AG09309 (cell line): ENCODE results near the gene AGBL2.

Experiments
- DNase-seq: peaks from one replicate; pipeline ENCODE4 v3.0.0-alpha.2; 2010; ENCODE audit warnings: low read depth
- H3K4me3 ChIP-seq: 2 replicates; pipeline ENCODE4 v1.5.1; 2011; ENCODE audit warnings: mild to moderate bottlenecking, low read depth, low read length, moderate library complexity; ENCODE audit not compliant: control insufficient read depth
- CTCF ChIP-seq: IDR thresholded peaks from 2 replicates; pipeline ENCODE4 v1.5.1; 2011; ENCODE audit warnings: mild to moderate bottlenecking, low read depth, low read length, inconsistent platforms; ENCODE audit not compliant: insufficient read depth, control insufficient read depth; ENCODE audit errors: missing control alignments

AGBL2 gene

GRCh38 chr11:47616726-47617416, 98.3 kb downstream of the AGBL2 start:
- TF ChIP-seq CTCF, result peak; percentile 99
- no peak overlapping the region for H3K4me3 ChIP-seq
- DNase-seq, result peak; percentile 61

GRCh38 chr11:47615249-47615648, 99.9 kb downstream of the AGBL2 start:
- no peak for DNase-seq
- no peak for TF ChIP-seq CTCF
- no peak overlapping the region for H3K4me3 ChIP-seq

DNA sequence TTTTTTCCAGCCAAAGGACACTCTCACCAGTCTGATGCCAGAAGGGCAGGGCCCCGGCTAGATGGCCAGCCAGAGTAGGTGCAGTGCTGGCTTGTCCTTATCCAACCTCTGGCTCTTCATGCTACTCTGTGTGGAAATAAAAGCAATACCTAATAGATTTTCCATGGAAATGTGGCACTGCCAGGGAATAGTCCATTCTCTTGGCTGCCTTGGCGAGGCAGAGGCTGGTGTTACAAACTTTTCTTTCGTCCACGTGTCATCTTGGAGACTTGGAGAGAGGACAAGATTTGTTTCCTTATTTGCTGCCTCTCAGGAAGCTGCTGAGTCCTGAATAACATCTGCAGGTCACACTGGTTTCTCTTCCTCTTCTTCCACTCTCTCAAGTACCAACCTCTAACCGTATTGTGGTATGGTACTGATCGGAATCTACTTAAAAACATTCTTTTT, 103.8 kb downstream of the AGBL2 start:
- H3K4me3 ChIP-seq, result no peak overlapping the region
- TF ChIP-seq CTCF, result no peak
- DNase-seq, result no peak

DNA sequence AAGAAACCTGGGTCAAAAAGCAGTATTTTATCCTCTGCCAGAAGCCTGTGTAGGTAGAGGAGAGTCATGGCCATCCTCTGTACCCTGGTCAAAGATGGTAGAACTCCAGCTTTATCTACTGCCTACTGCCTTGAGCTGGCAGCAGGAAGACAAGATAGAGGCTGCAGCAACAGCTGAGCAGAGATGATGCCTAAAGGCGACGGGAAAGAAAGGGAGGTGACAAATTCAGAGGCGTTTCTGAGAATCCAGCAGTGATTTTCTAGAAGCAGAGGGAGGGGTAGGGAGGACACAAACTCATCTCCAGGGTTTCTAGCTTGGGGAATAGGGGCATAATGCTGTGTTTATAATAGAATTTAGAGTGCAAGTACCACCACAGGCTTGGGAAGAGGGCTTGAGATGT, 105.5 kb downstream of the AGBL2 start:
- DNase-seq, result no peak
- TF ChIP-seq CTCF, result no peak
- no peak overlapping the region for H3K4me3 ChIP-seq
